ENCODE measurements around the gene KCNIP3. TPM values are rescaled to one million over a fixed set of nuclear protein-coding genes. Genes with fewer than 3 reads are reported as not detected.

KCNIP3 gene
- total RNA-seq, 1 experiment from 2014 or later, result not detected

DNA sequence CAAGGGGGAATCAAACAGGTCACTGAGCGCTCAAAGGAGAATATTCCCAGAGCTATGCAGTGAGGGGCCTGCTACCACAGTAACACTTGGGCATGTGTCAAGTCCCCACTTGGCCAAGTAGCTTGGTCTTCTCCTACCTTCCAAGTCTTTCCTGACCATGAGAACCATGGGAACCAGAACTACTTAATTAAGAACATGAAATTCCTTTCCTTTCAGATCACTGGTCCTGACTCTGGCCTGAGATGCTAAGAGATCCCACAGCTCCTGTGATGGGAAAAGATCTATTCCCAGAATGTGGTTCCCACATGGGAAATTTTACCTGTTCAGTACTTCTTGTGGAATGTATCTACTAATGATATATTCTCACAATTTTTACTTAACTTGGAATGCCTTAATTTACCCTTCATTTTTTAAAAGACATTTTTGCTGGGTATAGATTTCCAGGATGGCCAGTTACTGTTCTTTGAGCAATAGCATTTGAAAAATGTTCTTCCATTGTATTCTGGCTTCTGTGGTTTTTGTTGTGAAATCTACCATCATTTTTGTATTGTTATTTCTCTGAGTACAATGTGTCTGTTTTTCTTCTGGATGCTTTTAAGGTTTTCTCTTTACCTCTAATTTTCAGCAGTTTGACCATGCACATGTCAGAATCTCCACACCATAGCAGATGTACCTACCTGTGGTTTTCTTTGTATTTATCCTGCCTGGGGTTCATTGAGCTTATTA lies 37.9 kb downstream of the KCNIP3 start:
- CTCF ChIA-PET, result no interaction called here
- Mint-ChIP-seq H3K4me3 (ENCODE audit: unreplicated experiment) (no peak overlapping the region), H3K27ac (ENCODE audit: unreplicated experiment) (no peak overlapping the region), H3K36me3 (ENCODE audit: insufficient read depth, unreplicated experiment) (no peaks in the 10 kb centered on the region), H3K4me1 (ENCODE audit: low read depth, unreplicated experiment) (no peaks in the 10 kb centered on the region), H3K27me3 (ENCODE audit: insufficient read depth, unreplicated experiment) (peaks cover 6% of the 10 kb centered on the region), H3K9me3 (ENCODE audit: unreplicated experiment) (no peaks in the 10 kb centered on the region)
- POLR2A ChIA-PET, result no interaction called here
- Histone ChIP-seq H3K27me3 (replicated peaks; ENCODE audit: control insufficient read depth, insufficient read depth, low read length) (no peaks in the 10 kb centered on the region), H3K4me3 (ENCODE audit: low read depth, low read length) (no peak overlapping the region), H3K9me3 (no peaks in the 10 kb centered on the region), H3K4me1 (no peaks in the 10 kb centered on the region), H3K36me3 (ENCODE audit: control insufficient read depth, insufficient read depth, low read length) (no peaks in the 10 kb centered on the region)
- DNase-seq, result no peak
- BruUV-seq (replicated peaks), result no TSS peak
- TF ChIP-seq, protein P1, sequence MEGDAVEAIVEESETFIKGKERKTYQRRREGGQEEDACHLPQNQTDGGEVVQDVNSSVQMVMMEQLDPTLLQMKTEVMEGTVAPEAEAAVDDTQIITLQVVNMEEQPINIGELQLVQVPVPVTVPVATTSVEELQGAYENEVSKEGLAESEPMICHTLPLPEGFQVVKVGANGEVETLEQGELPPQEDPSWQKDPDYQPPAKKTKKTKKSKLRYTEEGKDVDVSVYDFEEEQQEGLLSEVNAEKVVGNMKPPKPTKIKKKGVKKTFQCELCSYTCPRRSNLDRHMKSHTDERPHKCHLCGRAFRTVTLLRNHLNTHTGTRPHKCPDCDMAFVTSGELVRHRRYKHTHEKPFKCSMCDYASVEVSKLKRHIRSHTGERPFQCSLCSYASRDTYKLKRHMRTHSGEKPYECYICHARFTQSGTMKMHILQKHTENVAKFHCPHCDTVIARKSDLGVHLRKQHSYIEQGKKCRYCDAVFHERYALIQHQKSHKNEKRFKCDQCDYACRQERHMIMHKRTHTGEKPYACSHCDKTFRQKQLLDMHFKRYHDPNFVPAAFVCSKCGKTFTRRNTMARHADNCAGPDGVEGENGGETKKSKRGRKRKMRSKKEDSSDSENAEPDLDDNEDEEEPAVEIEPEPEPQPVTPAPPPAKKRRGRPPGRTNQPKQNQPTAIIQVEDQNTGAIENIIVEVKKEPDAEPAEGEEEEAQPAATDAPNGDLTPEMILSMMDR (IDR thresholded peaks at IDR 0.05; ENCODE audit: insufficient read depth in 1 of 2, low read depth in 1 of 2, low read length in 1 of 2, severe bottlenecking in 1 of 2, unreplicated experiment in 1 of 2), result no peak
- intact Hi-C loops (cut with micrococcal nuclease; ENCODE audit: unreplicated experiment), result no loop called here

DNA sequence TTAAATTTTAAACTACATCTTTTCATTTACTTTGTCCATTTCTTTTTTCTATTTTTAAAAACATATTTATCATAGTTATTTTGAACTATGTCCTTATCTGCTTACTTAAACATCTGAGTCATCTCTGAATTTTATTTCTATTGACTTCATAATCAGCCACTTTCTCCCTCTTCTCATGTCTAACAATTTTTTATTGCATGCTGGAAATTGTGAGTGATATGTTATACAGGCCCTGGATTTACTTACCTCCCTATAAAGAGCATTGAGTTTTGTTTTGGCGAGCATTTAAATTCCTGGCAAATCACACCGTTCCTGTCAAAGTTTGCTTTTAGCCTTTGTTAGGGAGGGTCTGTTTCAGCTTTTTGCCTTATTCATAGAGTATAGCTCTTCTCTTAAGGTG lies 39.3 kb downstream of the KCNIP3 start:
- no peaks in the 10 kb centered on the region for H3K4me1 Mint-ChIP-seq (ENCODE audit: low read depth, unreplicated experiment)
- no peak overlapping the region for H3K4me3 ChIP-seq (ENCODE audit: low read depth, low read length)
- no peak overlapping the region for H3K27ac Mint-ChIP-seq (ENCODE audit: unreplicated experiment)
- POLR2A ChIA-PET, result no interaction called here
- no peaks in the 10 kb centered on the region for H3K36me3 ChIP-seq (ENCODE audit: control insufficient read depth, insufficient read depth, low read length)
- no peak overlapping the region for H3K4me3 Mint-ChIP-seq (ENCODE audit: unreplicated experiment)
- intact Hi-C loops (cut with micrococcal nuclease; ENCODE audit: unreplicated experiment), result no loop called here
- H3K9me3 Mint-ChIP-seq (ENCODE audit: unreplicated experiment), result no peaks in the 10 kb centered on the region
- H3K9me3 ChIP-seq, result no peaks in the 10 kb centered on the region
- TF ChIP-seq, protein P1 (IDR thresholded peaks at IDR 0.05; ENCODE audit: insufficient read depth in 1 of 2, low read depth in 1 of 2, low read length in 1 of 2, severe bottlenecking in 1 of 2, unreplicated experiment in 1 of 2), result no peak
- H3K27me3 Mint-ChIP-seq (ENCODE audit: insufficient read depth, unreplicated experiment), result peaks cover 7% of the 10 kb centered on the region
- CTCF ChIA-PET, result no interaction called here
- H3K27me3 ChIP-seq (replicated peaks; ENCODE audit: control insufficient read depth, insufficient read depth, low read length), result no peaks in the 10 kb centered on the region
- no TSS peak for BruUV-seq (replicated peaks)
- H3K4me1 ChIP-seq, result no peaks in the 10 kb centered on the region
- no peaks in the 10 kb centered on the region for H3K36me3 Mint-ChIP-seq (ENCODE audit: insufficient read depth, unreplicated experiment)
- DNase-seq, result no peak

- Mint-ChIP-seq H3K4me1 (ENCODE audit: low read depth, unreplicated experiment) (no peaks in the 10 kb centered on the region), H3K27me3 (ENCODE audit: insufficient read depth, unreplicated experiment) (peaks cover 16% of the 10 kb centered on the region), H3K36me3 (ENCODE audit: insufficient read depth, unreplicated experiment) (no peaks in the 10 kb centered on the region), H3K4me3 (ENCODE audit: unreplicated experiment) (no peak overlapping the region), H3K9me3 (ENCODE audit: unreplicated experiment) (no peaks in the 10 kb centered on the region), H3K27ac (ENCODE audit: unreplicated experiment) (no peak overlapping the region)
- DNase-seq, result no peak
- POLR2A ChIA-PET, result no interaction called here
- no TSS peak for BruUV-seq (replicated peaks)
- Histone ChIP-seq H3K4me3 (ENCODE audit: low read depth, low read length) (no peak overlapping the region), H3K4me1 (no peaks in the 10 kb centered on the region), H3K9me3 (no peaks in the 10 kb centered on the region), H3K36me3 (ENCODE audit: control insufficient read depth, insufficient read depth, low read length) (no peaks in the 10 kb centered on the region), H3K27me3 (replicated peaks; ENCODE audit: control insufficient read depth, insufficient read depth, low read length) (no peaks in the 10 kb centered on the region)
- TF ChIP-seq, protein P1 (IDR thresholded peaks at IDR 0.05; ENCODE audit: insufficient read depth in 1 of 2, low read depth in 1 of 2, low read length in 1 of 2, severe bottlenecking in 1 of 2, unreplicated experiment in 1 of 2), result no peak
- CTCF ChIA-PET, result interaction anchor here (0.6 kb wide), 1 partner anchor 371 kb away, joined by 3 read pairs; no protein-coding TSS in a partner anchor
- intact Hi-C loops (cut with micrococcal nuclease; ENCODE audit: unreplicated experiment), result no loop called here
These were observed 40.7 kb downstream of the KCNIP3 start for GRCh38 chr2:95337829-95338228.

All from Caco-2 (cell line).